Skeletal muscle cell (primary cell): Measurements from ENCODE around the gene VPS54.

Experiments used
- DNase-seq: peaks from one replicate; pipeline ENCODE4 v3.0.0-alpha.2; 2010; ENCODE audit warnings: low read depth
- H3K4me3 ChIP-seq: 2 replicates; pipeline ENCODE4 v1.5.1; 2011; ENCODE audit warnings: low read depth, mild to moderate bottlenecking, control low read depth, low read length, moderate library complexity

The VPS54 gene

GRCh38 chr2:64024259-64024949 is 5.2 kb upstream of the VPS54 start:
- H3K4me3 ChIP-seq, result no peak overlapping the region
- no peak for DNase-seq

GRCh38 chr2:64023485-64024258 is 4.4 kb upstream of the VPS54 start:
- DNase-seq, result no peak

GRCh38 chr2:64021578-64021977 is 2.4 kb upstream of the VPS54 start:
- DNase-seq, result no peak
- no peak overlapping the region for H3K4me3 ChIP-seq

More at GRCh38 chr2:64023485-64024258, 4.4 kb upstream of the VPS54 start:
- no peak overlapping the region for H3K4me3 ChIP-seq

- H3K4me3 ChIP-seq, result no peak overlapping the region
- no peak for DNase-seq
Observed at GRCh38 chr2:64019975-64020528, 824 bp upstream of the VPS54 start.

GRCh38 chr2:64018701-64019082 is 536 bp downstream of the VPS54 start:
- peak overlapping the region; percentile 76 for H3K4me3 ChIP-seq
- DNase-seq, result no peak

- peak overlapping the region; percentile 76 for H3K4me3 ChIP-seq
- DNase-seq, result no peak
Observed at GRCh38 chr2:64017811-64018700, 1.2 kb downstream of the VPS54 start.

GRCh38 chr2:64015898-64016297 is 3.3 kb downstream of the VPS54 start:
- no peak overlapping the region for H3K4me3 ChIP-seq
- DNase-seq, result no peak

- no peak overlapping the region for H3K4me3 ChIP-seq
- no peak for DNase-seq
Observed at GRCh38 chr2:64015391-64015790, 3.8 kb downstream of the VPS54 start.

- no peak overlapping the region for H3K4me3 ChIP-seq
- DNase-seq, result no peak
Observed at GRCh38 chr2:64014628-64015027, 4.6 kb downstream of the VPS54 start.

- DNase-seq, result no peak
- H3K4me3 ChIP-seq, result no peak overlapping the region
Observed at GRCh38 chr2:64013053-64013452, 6.2 kb downstream of the VPS54 start.

- H3K4me3 ChIP-seq, result no peak overlapping the region
- no peak for DNase-seq
Observed at GRCh38 chr2:64012115-64012514, 7.1 kb downstream of the VPS54 start.

GRCh38 chr2:64008434-64009009 is 10.7 kb downstream of the VPS54 start:
- DNase-seq, result no peak
- H3K4me3 ChIP-seq, result no peak overlapping the region

- H3K4me3 ChIP-seq, result no peak overlapping the region
- DNase-seq, result no peak
Observed at GRCh38 chr2:64007924-64008323, 11.3 kb downstream of the VPS54 start.

GRCh38 chr2:64005707-64006356 is 13.4 kb downstream of the VPS54 start:
- H3K4me3 ChIP-seq, result no peak overlapping the region
- no peak for DNase-seq

GRCh38 chr2:64003239-64003638 is 16.0 kb downstream of the VPS54 start:
- H3K4me3 ChIP-seq, result no peak overlapping the region
- DNase-seq, result no peak

- H3K4me3 ChIP-seq, result no peak overlapping the region
- DNase-seq, result no peak
Observed at GRCh38 chr2:64001382-64002101, 17.7 kb downstream of the VPS54 start.

GRCh38 chr2:64000630-64001381 is 18.4 kb downstream of the VPS54 start:
- no peak overlapping the region for H3K4me3 ChIP-seq
- DNase-seq, result no peak

GRCh38 chr2:63999049-63999448 is 20.2 kb downstream of the VPS54 start:
- no peak for DNase-seq
- no peak overlapping the region for H3K4me3 ChIP-seq
